Thymus (tissue), 11 donors: ENCODE results near the gene MRTFA. TPM values are rescaled to one million over a fixed set of nuclear protein-coding genes. Genes with fewer than 3 reads are reported as not detected.

ENCODE experiments used
- DNase-seq, 9 donors: peaks; one replicate each; pipeline ENCODE4 v3.0.0-alpha.2; 2013; ENCODE audit warnings: low spot score in 9 of 9, low read depth in 6 of 9, missing footprints in 1 of 9
- H3K27ac ChIP-seq, 2 donors: one replicate each; pipeline ENCODE4 v1.5.1; 2013; ENCODE audit warnings: control low read depth in 1 of 2, low read depth in 1 of 2, low read length in 1 of 2, mild to moderate bottlenecking in 1 of 2, moderate library complexity in 1 of 2
- H3K27me3 ChIP-seq, 2 donors: one replicate each; pipeline ENCODE4 v1.5.1; 2013; ENCODE audit warnings: low read length in 1 of 2; ENCODE audit not compliant: control insufficient read depth in 2 of 2, insufficient read depth in 1 of 2
- H3K36me3 ChIP-seq, 2 donors: one replicate each; pipeline ENCODE4 v1.5.1; 2013; ENCODE audit warnings: low read length in 1 of 2, mild to moderate bottlenecking in 1 of 2, moderate library complexity in 1 of 2; ENCODE audit not compliant: control insufficient read depth in 2 of 2, insufficient read depth in 2 of 2
- H3K4me1 ChIP-seq, 2 donors: one replicate each; pipeline ENCODE4 v1.5.1; 2013; ENCODE audit warnings: low read length in 2 of 2; ENCODE audit not compliant: control insufficient read depth in 2 of 2, insufficient read depth in 2 of 2
- H3K4me3 ChIP-seq, 2 donors: one replicate each; pipeline ENCODE4 v1.5.1; 2013; ENCODE audit warnings: low read length in 2 of 2, control low read depth in 1 of 2, mild to moderate bottlenecking in 1 of 2
- H3K9me3 ChIP-seq, 2 donors: one replicate each; pipeline ENCODE4 v1.5.1; 2013; ENCODE audit warnings: low read length in 1 of 2, mild to moderate bottlenecking in 1 of 2; ENCODE audit not compliant: control insufficient read depth in 2 of 2, insufficient read depth in 1 of 2
- WGBS: extraction: QIAGEN DNeasy Blood & Tissue Kit; methylation state at CpG from one replicate; pipeline ENCODE4 v1.1.7; 2013; 5-methylcytosine and 5-hydroxymethylcytosine counted together
- polyA plus RNA-seq: library from polyadenylated mRNA; stranded (reverse); fragments of 200-250 nt; gene quantifications from one replicate; pipeline ENCODE4 v1.2.3, GENCODE V29; 2013
- total RNA-seq: library from RNA; stranded (reverse); fragments of 120-200 nt; gene quantifications from one replicate; pipeline ENCODE4 v1.2.4, GENCODE V29; 2013
- donor health status: healthy.

The MRTFA gene
- total and polyA plus RNA-seq, 2 donors = 16.8 to 37.0 TPM

GRCh38 chr22:40453671-40454070 is 182.8 kb downstream of the MRTFA start:
- no peaks in the 10 kb centered on the region for H3K4me1 ChIP-seq
- H3K9me3 ChIP-seq = no peaks in the 10 kb centered on the region
- no peaks in the 10 kb centered on the region for H3K27me3 ChIP-seq
- H3K27ac ChIP-seq = no peak overlapping the region
- no peak overlapping the region for H3K4me3 ChIP-seq
- DNase-seq = no peak
- H3K36me3 ChIP-seq = peaks cover 3 to 28% of the 10 kb centered on the region in 2 donors

- 97% methylated on average over 11 of the region's 11 CpGs for WGBS
- no peaks in the 10 kb centered on the region for H3K4me1 ChIP-seq
These were observed 183.6 kb downstream of the MRTFA start for GRCh38 chr22:40452730-40453487.

GRCh38 chr22:40451210-40451609 is 185.3 kb downstream of the MRTFA start:
- 87% methylated on average over 8 of the region's 8 CpGs for WGBS
- Histone ChIP-seq H3K4me3 (no peak overlapping the region), H3K36me3 (peaks cover 3 to 27% of the 10 kb centered on the region in 2 donors), H3K27me3 (no peaks in the 10 kb centered on the region), H3K9me3 (peaks cover 0 to 2% of the 10 kb centered on the region in 2 donors), H3K4me1 (no peaks in the 10 kb centered on the region), H3K27ac (no peak overlapping the region)
- DNase-seq = no peak

More at GRCh38 chr22:40452730-40453487, 183.6 kb downstream of the MRTFA start:
- Histone ChIP-seq H3K36me3 (peaks cover 3 to 25% of the 10 kb centered on the region in 2 donors), H3K27me3 (no peaks in the 10 kb centered on the region), H3K9me3 (no peaks in the 10 kb centered on the region), H3K4me3 (no peak overlapping the region), H3K27ac (no peak overlapping the region)
- no peak for DNase-seq

GRCh38 chr22:40450616-40451015 is 185.9 kb downstream of the MRTFA start:
- 98% methylated on average over 3 of the region's 3 CpGs for WGBS
- H3K4me3 ChIP-seq = no peak overlapping the region
- H3K9me3 ChIP-seq = peaks cover 0 to 2% of the 10 kb centered on the region in 2 donors
- no peak overlapping the region for H3K27ac ChIP-seq
- H3K27me3 ChIP-seq = no peaks in the 10 kb centered on the region
- no peaks in the 10 kb centered on the region for H3K4me1 ChIP-seq
- peaks cover 3 to 28% of the 10 kb centered on the region in 2 donors for H3K36me3 ChIP-seq
- DNase-seq = no peak

GRCh38 chr22:40449676-40450035 is 186.9 kb downstream of the MRTFA start:
- DNase-seq = no peak
- H3K27ac ChIP-seq = no peak overlapping the region
- H3K4me1 ChIP-seq = no peaks in the 10 kb centered on the region
- H3K9me3 ChIP-seq = peaks cover 0 to 5% of the 10 kb centered on the region in 2 donors
- no peaks in the 10 kb centered on the region for H3K27me3 ChIP-seq
- no peak overlapping the region for H3K4me3 ChIP-seq
- H3K36me3 ChIP-seq = peaks cover 5 to 26% of the 10 kb centered on the region in 2 donors

- H3K4me1 ChIP-seq = no peaks in the 10 kb centered on the region
- 100% methylated on average over 1 of the region's 1 CpG for WGBS
These were observed 190.3 kb downstream of the MRTFA start for GRCh38 chr22:40446203-40446602.

GRCh38 chr22:40444178-40444831 is 192.2 kb downstream of the MRTFA start:
- peaks cover 0 to 4% of the 10 kb centered on the region in 2 donors for H3K4me1 ChIP-seq
- no peak for DNase-seq
- peaks cover 6 to 21% of the 10 kb centered on the region in 2 donors for H3K36me3 ChIP-seq
- H3K27ac ChIP-seq = no peak overlapping the region
- WGBS = 93% methylated on average over 7 of the region's 7 CpGs
- H3K4me3 ChIP-seq = no peak overlapping the region
- H3K27me3 ChIP-seq = no peaks in the 10 kb centered on the region
- H3K9me3 ChIP-seq = peaks cover 0 to 6% of the 10 kb centered on the region in 2 donors

More at GRCh38 chr22:40446203-40446602, 190.3 kb downstream of the MRTFA start:
- Histone ChIP-seq H3K9me3 (peaks cover 0 to 6% of the 10 kb centered on the region in 2 donors), H3K27ac (no peak overlapping the region), H3K4me3 (no peak overlapping the region), H3K27me3 (no peaks in the 10 kb centered on the region), H3K36me3 (peaks cover 3 to 19% of the 10 kb centered on the region in 2 donors)
- no peak for DNase-seq

GRCh38 chr22:40443732-40444131 is 192.8 kb downstream of the MRTFA start:
- Histone ChIP-seq H3K36me3 (peaks cover 6 to 21% of the 10 kb centered on the region in 2 donors), H3K27ac (no peak overlapping the region), H3K9me3 (peaks cover 0 to 6% of the 10 kb centered on the region in 2 donors), H3K4me3 (no peak overlapping the region), H3K4me1 (peaks cover 0 to 4% of the 10 kb centered on the region in 2 donors), H3K27me3 (no peaks in the 10 kb centered on the region)
- no peak for DNase-seq
- WGBS = 82% methylated on average over 4 of the region's 4 CpGs

GRCh38 chr22:40441761-40442390 is 194.6 kb downstream of the MRTFA start:
- peaks cover 4 to 16% of the 10 kb centered on the region in 2 donors for H3K4me1 ChIP-seq
- 93% methylated on average over 5 of the region's 5 CpGs for WGBS

More at GRCh38 chr22:40441761-40442390, 194.6 kb downstream of the MRTFA start:
- H3K9me3 ChIP-seq = peaks cover 0 to 3% of the 10 kb centered on the region in 2 donors
- H3K36me3 ChIP-seq = peaks cover 6 to 21% of the 10 kb centered on the region in 2 donors
- no peaks in the 10 kb centered on the region for H3K27me3 ChIP-seq
- H3K27ac ChIP-seq = no peak overlapping the region
- DNase-seq = no peak
- no peak overlapping the region for H3K4me3 ChIP-seq
